GM12892 (cell line): ENCODE results near the gene UBE3D.

Experiments used
- POLR2A ChIP-seq: IDR thresholded peaks from 2 replicates; pipeline ENCODE4 v1.6.1; 2011; ENCODE audit warnings: low read depth, low read length, control low read depth
- POLR2AphosphoS5 ChIP-seq: IDR thresholded peaks from 2 replicates; pipeline ENCODE4 v1.6.1; 2011; ENCODE audit warnings: low read depth, low read length, control low read depth
- TAF1 ChIP-seq: IDR thresholded peaks from 2 replicates; pipeline ENCODE4 v1.6.1; 2011; ENCODE audit warnings: low read depth, mild to moderate bottlenecking, control low read depth, low read length, borderline replicate concordance

DNA sequence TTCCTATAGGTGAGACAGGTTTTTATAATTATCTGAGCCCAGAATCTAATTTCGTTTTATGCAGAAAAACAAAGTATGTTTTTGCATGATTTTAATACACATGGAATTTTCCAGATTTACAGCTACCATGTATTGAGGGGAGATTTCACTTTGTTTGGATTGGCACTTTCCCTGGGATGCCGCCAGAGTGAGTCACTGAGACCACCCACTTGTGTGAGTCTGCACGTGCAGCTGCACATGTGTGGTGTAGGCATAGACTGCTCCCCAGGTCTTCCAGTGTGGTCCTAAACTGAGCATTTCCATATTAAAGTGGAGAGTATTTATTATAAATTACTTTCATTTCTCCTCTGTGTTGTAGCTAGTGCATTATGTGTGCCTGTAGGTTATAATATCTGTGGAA lies 186.8 kb downstream of the UBE3D start:
- TF ChIP-seq POLR2AphosphoS5 = no peak
- no peak for TF ChIP-seq TAF1
- no peak for TF ChIP-seq POLR2A
